ENCODE measurements around the gene TMPRSS6.
A peak's percentile ranks its signal among the peaks of the same experiment; 100 is the strongest.

The TMPRSS6 gene

DNA sequence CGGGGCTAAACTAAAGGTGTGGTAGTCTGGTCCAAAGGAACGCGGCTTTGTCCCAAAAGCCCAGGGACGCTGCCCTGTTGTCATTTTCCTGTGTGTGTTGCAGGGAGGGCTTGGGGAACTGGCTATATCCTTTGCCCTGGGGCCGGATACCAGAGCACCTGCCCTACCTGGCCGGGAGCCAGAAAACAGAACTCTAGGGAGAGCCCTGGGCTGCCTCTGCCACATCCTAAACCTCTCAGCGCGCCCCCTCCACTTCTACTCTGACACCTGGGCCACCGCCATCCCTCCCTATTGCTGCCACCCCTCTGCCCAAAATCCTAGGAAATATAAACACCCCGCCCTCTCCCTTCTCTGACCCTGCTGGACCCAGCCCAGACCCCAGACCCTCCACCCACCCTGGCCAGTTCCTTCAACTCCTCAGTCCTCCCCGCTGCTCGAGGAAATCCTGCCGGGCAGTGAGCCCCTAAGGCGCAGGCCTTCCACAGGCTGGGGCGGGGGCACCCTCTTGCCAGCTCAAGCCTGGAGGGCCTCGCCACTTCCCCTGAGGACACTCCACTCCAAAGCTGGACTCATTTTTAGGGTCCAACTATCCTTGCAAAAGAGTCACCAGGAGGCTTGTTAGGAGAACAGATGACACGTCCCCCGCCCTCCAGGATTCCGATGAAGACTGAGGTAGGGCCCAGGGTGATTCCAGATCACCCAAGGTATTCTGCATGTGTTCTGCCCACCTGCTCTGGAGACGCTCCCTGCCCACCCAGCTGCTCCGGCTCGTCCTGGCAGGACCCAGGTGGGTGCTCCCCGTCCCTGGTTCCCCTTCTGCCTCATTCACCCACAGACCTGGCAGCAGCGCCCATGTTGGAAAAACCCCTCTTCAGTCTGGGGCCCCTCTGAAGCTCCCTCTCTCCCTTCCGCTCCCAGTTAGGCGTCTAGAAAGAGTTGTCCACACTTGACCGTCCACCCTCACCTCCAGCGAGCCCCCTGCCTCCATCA is 45.8 kb downstream of the TMPRSS6 start:
- no peak for DNase-seq

DNA sequence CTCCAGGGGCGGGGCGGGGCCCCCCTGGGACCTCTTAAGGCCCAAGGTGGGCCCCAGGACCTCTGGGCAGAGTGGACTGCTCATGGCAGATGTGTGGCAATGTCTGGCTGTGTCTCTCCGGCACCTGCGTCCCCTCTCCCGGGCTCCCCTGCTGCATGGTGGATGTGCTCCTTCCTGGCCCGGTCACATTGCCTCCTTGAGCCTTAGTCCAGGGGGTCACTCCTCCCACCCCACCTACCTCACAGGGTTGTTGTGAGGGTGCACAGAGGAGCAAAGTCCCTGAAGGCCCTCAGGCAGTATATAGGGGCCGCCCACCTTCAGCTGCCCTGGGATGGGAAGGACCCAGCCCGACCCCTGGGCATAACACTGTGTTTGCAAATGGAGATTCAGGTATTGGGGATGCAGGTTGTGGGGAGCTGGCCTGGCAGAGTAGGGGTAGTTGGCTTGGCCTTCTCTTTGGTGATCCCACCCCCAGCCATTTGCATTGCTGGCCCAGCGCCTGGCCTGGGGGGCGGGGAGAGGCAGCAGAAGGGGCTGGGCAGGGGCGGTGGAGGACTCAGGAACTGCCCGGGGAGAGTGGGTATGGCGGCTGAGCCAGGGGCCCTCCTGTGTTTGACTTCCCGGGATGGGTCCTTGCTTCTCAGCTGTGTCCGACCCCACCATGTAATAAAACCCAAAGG is 46.7 kb downstream of the TMPRSS6 start:
- DNase-seq: no peak

DNA sequence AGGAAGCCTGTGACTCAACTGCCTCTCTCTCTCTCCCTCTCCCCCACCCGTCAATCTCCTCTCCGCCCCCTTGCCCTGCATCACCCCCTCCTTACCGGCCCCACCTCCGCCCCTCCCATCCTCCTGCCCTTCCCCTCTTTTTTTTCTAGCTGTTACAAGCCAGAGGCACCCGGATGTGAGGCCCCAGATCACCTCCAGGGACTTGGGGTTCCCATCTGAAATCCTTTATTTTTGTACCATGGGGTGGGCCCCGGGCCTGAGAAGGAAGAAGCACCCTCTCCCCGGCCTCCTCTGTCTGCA is 47.2 kb downstream of the TMPRSS6 start:
- DNase-seq: no peak

DNA sequence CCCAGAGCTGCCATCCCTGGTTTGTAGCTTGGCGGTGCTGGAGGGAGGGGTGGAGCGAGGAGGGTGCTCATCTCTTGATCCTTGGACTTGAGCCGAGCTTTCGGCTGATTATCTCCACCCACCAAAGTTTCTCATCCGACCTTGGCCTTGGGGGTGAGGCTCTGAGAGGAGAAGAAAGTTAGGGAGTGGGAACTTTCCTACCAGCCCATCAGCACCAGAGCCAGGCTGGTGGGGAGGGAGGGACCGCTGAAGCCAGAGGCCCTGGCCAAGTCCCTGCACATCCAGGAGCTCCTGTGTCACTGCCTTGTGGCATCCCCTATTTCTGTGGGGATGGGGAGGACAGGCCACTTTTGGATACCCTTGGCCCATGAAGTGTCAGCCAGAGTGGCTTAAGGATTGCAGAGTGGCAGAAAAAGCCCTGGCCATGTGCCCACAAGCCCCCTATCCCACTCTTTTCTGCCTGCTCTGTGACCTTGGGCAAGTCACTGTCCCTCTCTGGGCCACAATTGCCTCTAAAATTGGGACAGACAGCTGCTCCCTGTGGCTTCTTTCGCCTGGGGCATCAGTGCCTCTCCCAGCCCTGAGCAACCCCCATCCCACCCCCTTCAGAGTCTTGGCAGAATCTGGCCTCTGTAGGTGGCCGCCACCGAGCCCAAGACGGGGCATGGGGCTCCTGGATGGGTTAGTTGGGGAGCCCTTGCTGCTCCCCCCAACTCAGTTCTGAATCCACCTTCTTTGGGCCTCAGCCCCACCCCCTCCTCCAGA is 47.7 kb downstream of the TMPRSS6 start:
- DNase-seq: no peak

DNA sequence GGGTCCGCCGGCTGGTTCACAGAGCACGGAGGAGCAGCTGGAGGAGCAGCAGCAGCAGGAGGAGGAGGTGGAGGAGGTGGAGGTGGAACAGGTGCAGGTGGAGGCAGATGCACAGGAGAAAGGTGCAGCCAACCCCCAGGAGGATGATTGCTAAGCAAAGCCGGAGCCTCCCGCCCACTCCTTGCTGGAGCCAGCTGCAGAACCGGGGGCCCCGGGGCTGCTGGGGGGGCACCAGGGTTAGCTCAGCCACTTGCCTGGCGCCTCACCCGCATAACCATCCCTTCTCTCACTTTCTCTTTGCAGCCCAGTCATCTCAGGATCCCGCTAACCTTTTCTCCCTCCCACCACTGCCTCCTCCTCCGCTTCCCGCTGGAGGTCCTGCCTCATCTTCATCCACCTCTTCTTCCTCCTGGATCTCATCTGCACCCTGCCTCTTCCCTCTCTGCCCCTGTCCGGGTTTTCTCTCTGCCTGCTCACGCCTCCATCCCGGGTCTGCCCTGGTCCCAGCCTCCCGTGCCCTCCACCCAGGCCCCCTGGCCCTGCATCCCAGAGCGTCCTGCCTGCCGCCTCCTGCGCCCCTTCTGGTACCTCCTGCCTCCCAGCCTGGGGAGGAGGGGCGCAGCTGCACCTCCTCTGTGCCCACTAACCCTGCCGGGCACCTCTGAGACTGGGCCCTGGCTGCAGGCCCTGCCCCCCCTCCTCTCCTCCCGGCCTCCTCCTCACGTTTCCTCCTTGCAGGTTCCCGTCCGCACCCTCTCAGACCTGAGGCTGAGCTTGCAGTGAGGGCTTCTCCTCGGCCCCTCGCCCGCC is 48.5 kb downstream of the TMPRSS6 start:
- no peak for DNase-seq

DNA sequence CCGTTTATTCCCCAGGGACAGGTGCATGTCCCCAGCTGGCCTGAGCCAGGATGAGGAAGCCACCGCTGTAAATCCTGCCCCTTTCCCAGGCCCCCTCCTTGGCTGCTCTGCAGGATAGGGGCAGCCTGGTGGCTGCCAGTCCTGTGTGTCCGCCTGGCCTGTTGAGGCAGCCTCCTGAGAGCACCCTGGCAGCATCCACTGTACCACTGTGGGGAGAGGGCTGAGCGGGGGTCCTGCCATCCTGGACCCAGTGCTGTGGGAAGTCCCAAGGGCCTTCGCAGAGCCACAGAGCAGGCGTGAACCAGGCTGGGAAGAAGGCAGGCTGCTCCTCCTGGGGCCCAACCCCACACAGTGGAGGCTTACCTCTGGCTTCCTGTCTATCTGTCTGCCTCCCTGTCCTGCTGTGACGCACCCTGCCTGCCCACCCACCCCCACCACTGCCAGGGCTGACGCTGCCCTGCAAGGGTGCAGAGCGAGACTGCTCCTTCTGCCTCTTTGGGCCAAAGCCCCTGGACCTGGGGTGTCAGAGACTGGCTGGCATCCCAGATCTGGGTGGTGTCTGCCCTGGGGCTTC is 49.5 kb downstream of the TMPRSS6 start:
- DNase-seq: no peak

DNA sequence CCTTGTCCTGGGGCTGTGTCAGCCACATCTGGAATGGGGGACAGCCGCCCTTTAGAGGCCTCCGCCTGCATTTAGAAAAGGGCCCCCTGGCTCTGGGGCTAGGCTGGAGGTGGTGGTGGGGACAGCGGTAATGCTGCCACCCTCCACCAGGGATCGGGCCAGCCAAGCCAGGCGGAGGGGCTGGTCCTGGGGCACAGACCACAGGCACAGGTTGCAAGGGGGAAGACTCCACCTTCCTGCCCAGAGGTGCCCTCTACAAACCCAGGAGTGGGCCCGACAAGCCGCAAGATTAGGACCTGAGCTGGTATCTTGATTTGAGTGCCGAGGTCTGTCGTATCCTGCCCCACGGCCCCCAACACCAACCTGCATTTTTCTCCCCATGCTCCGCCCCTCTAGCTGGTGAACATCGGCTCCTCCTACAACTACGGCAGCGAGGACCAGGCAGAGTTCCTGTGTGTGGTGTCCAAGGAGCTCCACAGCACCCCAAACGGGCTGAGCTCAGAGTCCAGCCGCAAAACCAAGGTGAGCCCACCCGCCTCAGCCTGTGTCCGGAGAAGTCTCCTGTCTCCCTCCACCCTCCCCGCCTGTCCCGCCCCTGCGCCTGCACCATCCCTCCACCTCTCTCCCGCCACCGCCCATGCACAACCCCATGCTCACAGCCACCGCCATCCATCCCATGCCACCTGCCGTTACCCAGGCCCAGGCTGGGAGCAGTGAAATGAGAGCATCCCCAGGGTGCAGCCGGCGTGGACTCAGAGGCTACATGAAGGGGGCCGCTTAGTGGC is 50.4 kb downstream of the TMPRSS6 start:
- DNase-seq: no peak

DNA sequence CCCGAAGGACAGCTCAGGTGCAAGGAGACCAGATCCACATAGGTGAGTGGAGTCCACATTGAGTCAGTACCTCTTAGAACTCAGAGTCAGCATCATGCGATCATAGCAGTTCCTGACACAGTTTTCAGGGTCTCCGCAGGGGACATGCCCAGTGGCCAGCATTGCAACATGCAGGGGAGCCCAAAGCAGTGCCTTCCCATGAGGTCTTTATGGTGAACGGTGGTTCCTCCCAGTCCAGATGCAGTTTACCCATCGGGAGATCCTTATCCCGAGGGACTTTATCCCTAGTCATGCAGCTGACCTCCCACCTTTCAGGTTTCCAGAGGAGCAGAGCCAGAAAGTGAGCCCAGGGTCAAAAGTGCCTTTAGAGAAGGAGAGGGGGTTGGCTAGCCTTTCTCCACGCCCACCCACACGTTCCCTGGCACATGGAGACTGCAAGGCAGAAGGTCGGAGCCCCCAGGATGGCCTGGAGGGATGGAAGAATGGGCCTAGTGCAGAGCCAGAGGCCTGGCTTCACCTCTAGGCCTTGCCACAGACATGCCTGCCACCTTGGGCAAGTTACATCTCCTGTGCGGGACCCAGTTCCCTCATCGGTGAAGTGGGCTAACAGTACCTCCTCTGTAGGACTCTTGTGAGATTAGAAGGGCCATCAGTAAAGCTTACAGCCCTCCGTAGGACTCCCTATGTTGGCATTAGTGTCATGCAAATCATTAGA is 51.6 kb downstream of the TMPRSS6 start:
- no peak for DNase-seq

DNA sequence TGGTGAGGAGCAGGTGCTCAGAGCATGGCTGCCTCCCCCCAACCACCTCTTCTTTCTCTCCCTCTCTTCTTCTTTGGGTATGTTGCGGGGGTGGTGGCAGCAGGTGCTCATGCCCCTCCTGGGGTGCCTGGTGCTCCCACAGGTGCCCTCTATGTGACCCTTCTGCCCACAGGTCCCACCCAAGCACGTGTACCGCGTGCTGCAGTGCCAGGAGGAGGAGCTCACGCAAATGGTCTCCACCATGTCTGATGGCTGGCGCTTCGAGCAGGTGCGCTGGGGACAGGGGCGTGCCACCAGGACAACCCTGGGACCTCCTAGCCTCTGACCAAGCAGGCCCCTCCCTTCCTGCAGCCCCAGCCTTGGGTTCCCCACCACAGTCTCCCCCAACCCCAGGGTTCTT is 52.3 kb downstream of the TMPRSS6 start:
- DNase-seq: no peak

DNA sequence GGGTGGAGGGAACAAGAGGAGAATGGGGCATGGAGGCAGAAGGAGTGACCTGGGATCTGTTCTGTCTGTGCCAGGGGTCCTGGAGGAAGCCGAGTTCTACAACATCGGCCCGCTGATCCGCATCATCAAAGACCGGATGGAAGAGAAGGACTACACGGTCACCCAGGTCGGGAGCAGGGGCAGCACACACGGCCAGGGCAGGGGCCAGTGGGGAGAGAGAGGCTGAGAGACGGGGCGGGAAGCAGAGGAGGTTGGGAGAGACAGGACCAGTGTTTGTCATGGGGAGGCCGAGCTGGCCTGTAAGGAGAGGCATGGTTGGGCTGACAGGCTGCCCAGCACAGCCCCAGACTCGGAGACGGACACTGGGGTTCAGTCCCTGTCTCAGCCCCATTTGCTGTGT is 53.3 kb downstream of the TMPRSS6 start:
- DNase-seq: no peak

DNA sequence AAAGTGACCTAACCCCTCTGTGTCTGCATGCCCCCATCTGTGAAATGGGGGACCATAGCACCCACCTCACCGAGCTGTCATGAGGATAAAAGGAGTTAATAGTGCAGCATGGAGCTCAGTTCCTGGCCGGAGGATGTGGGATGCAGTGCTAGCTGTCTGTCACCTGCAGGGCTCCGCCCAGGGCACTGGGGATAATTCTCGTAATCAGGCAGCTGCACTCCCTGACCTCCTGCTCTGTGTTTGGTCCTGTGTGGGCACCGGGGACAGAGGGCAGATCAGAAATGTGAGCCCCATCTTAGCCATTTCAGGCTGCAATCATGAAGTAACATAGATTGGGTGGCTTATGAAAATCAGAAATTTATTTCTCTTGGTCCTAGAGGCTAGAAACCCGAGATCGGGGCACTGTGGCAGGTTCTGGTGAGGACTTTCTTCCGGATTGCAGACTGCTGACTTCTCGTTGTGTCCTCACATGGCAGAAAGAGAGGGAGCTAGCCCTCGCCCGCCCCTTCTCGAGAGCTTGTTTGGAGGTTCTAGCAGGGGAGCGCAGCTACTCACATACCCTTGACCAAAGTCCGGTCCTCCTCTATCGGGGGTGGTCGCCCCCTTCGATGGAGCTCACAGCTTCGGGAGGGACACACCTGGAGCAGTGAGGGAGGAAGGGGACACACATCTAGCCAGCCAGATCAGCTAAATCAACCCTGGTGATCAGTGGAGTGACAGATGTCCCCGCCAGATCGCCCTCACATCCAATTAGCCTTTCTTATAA is 54.7 kb downstream of the TMPRSS6 start:
- DNase-seq: no peak

DNA sequence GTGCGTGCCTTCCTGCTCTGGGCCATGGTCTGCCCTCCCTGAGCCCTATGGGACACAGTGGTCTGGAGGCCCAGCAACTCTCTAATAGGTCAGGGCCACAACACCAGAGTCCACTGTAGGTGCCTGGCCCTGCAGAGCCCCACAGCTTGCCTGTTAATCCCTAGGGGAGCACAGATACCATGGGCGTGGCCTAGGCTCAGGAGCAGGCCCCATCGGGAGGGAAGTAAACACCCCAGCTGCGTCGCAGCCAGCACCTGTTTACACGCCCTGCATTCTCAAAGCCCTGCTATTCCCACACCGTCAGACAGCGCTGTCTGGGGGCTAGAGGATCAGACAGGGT is 55.5 kb downstream of the TMPRSS6 start:
- no peak for DNase-seq

DNA sequence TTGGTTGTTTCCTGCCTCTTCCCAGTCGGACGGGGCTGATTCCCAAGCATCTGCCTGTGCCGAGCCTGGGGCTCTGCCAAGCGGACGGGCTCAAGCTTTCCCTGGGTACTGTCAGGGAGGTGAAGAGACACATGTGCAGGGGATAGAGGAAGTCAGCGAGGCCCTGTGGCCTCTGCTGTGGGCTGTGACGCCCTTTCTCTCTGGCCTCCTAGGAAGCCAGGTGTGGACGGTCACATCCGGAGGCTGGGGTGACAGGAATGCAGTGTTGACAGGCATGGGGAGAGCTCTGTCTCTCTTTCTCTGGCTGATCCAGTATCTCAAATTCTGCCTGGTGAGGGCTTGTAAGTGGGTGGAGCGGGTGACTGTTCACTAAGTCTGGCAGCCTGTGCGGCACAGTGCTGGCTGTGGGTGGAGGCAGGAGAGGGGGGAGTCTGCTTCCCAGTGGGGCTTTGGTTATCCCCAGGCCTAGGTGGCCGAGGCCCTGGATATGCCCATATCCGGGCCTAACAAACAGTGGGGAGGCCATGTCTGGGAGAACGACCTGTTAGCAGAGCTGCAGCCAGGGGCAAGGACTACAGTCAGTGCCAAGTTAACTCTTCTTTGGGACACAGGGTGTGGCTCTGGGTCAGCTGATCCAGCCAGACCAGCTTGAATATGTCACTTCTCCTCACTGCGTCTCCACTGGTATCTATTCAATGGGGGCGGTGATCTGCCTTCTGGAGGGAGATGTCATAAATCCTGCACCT is 56.0 kb downstream of the TMPRSS6 start:
- DNase-seq: no peak

DNA sequence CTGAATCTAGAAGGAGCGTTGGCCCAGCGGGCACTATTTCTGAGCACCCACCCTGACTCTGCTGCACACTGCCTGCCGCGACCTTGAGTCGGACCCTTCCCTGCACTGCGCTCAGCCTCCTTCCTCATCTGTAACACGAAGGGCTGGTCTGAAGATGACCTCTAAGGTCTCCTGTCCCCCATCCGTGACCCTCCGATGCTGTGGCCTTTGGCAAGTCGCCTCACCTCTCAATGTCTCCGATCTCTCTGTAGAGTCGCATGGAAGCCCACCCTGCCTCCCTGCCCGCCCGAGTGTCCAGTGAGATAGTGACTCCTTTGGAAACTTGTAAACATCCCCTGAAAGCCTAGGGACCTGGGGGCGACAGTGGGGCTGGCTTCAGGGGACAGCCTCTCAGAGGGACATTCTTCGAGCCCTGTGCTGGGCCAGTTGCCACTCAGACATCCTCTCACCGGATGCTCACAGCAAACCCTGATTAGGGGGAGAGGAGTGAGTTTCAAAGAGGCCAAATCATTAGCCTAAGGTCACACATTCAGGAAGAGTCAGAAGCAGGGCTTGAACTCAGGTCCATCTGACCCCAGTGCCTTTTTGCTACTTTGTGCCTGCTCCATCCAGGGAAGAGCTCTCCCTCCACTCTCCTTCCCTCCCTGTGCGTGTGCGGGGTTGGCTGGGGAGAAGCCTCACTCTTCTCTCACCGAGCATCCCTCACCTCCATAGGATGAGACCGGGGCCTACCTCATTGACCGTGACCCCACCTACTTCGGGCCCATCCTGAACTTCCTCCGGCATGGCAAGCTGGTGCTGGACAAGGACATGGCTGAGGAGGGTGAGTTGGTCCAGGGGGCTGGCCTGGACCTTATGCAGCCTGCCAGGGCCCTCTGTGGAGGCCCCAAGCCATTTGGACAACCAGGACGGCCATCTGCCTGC is 56.9 kb downstream of the TMPRSS6 start:
- no peak for DNase-seq

DNA sequence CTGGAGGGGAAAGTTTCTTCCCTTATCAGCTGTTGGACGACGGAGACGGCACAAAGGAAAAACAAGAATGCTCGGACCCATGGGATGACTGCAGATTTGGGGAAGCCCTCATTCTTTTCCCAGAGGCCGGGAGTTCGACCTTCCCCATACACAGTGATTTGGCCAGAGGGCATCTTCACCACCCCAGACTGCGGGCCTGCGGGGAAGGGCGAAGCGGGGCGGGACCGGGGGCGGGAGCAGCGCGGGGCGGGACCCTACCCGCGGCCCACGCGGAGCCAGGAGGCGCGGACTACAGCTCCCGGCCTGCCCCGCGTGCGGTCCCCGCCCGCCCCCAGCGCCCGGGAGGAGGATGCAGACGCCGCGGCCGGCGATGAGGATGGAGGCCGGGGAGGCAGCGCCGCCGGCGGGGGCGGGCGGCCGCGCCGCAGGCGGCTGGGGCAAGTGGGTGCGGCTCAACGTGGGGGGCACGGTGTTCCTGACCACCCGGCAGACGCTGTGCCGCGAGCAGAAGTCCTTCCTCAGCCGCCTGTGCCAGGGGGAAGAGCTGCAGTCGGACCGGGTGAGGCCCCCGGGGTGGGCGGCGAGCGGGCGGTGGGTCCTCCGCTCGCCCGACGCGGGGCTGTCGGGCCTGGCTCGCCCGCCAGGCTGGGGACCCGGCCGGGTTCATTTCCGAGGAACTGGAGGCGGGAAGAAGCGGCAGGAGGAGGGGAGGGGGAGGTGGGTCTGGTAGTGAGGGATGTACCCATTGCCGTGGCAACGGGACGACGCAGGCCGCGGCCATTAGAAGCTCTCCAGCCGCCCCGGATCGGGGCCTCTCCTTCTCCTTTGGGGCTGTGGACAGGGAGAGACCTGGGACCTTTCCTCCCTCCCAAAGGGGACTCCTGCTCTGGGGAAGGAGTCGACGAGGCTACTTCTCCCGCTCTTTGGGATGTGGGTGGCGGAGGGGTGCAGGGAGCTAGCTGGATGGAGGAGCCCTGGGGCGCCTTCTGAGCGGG is 57.8 kb downstream of the TMPRSS6 start, which contains the start of gene KCTD17:
TSS of gene KCTD17 (plus strand) at position 352 of the 995 bp plus-strand sequence. CDS start at position 371, 19 bp downstream.
- DNase-seq: peak; percentile 81

DNA sequence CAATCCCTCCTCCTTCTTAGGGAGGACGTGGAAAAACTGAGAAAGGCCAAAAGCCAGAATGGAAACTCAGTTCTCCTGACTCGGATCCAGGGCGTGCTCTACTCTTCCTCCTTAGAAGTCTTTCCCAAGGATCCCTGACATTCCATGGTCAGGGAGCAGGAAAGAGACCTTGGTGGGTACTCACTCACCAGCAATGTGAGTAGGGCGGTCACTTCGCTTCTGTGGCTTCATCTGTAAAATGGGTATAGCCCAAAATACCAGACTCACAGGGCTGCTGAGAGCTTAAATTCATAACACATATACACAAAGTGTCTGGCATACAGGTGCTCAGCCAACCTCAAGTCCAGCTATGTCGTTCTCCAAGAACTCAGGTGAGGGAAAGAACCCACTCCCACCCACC is 58.6 kb downstream of the TMPRSS6 start:
- DNase-seq: no peak

DNA sequence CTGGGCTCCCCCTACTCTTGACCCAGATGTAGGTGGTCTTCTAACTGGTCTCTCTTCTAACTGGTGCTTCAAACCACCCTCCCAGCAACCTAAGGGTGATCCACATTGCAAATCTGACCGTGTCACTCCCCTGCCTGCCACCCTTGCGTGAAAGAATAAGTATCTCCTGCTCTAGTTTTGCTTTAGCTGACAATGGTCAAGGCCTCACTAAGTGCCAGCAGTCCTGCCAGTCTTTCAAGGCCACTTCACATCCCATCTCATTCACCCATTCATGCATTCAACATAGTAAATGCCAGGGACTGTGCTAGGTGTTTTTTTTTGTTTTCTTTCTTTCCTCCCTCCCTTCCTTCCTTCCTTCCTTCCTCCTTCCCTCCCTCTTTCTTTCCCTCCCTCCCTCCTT is 60.3 kb downstream of the TMPRSS6 start:
- DNase-seq: no peak
